Stimulated activated effector memory CD8-positive, alpha-beta T cell treated with anti-CD3 and anti-CD28 coated beads, Interleukin-12 subunit alpha, Interleukin-12 subunit beta, amount 100 ng/mL, for 72 hours (primary cell): ENCODE data around the gene SRXN1.

ENCODE experiments used
- ATAC-seq: fragments of 150-1000 bp; cut with Tn5 transposase; 2 replicates; pipeline ENCODE4 v1.10.0; 2021
- DNase-seq, 2 donors: peaks; one replicate each; pipeline ENCODE4 v3.0.0; 2021 to 2022; ENCODE audit warnings: low spot score in 2 of 2
- H3K27ac Mint-ChIP-seq: one replicate; pipeline ENCODE4 v1.8.0; 2022; ENCODE audit warnings: mild to moderate bottlenecking, mixed read lengths
- H3K36me3 Mint-ChIP-seq: one replicate; pipeline ENCODE4 v1.8.0; 2022; ENCODE audit warnings: mild to moderate bottlenecking, mixed read lengths
- H3K4me1 Mint-ChIP-seq: one replicate; pipeline ENCODE4 v1.8.0; 2022; ENCODE audit warnings: mixed read lengths
- H3K4me3 Mint-ChIP-seq: one replicate; pipeline ENCODE4 v1.8.0; 2022; ENCODE audit warnings: mild to moderate bottlenecking, mixed read lengths
- H3K9me3 Mint-ChIP-seq: one replicate; pipeline ENCODE4 v1.8.0; 2022; ENCODE audit warnings: mixed read lengths

Gene SRXN1

GRCh38 chr20:666877-667276 is 13.9 kb upstream of the SRXN1 start:
- H3K36me3 Mint-ChIP-seq = peaks cover 7% of the 10 kb centered on the region

DNA sequence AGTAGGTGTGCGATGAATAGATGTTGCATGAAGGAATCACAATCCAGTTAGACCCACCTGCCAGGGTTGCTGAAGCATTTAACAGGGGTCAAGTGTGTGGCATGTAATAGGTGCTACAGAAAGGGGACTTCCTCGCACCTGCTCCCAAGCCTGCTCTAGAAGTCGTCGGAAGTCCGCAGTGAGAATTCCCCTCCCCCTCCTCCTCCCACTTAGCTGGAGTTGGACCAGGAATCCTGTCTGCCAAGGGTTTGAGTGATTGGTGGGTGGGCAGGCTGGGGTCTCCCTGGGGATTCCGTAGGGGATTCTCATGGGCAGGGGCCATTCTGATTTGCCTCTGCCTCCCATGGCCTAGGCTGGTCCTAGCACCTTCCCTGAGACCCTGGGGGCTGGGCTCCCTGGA is 12.3 kb upstream of the SRXN1 start:
- Mint-ChIP-seq H3K27ac (no peak overlapping the region), H3K36me3 (peaks cover 7% of the 10 kb centered on the region), H3K9me3 (no peaks in the 10 kb centered on the region), H3K4me1 (peaks cover 15% of the 10 kb centered on the region), H3K4me3 (no peak overlapping the region)
- ATAC-seq = no peak
- DNase-seq = no peak

More at GRCh38 chr20:666877-667276, 13.9 kb upstream of the SRXN1 start:
- Mint-ChIP-seq H3K27ac (no peak overlapping the region), H3K4me1 (peaks cover 19% of the 10 kb centered on the region), H3K9me3 (no peaks in the 10 kb centered on the region), H3K4me3 (no peak overlapping the region)
- no peak for DNase-seq
- no peak for ATAC-seq

DNA sequence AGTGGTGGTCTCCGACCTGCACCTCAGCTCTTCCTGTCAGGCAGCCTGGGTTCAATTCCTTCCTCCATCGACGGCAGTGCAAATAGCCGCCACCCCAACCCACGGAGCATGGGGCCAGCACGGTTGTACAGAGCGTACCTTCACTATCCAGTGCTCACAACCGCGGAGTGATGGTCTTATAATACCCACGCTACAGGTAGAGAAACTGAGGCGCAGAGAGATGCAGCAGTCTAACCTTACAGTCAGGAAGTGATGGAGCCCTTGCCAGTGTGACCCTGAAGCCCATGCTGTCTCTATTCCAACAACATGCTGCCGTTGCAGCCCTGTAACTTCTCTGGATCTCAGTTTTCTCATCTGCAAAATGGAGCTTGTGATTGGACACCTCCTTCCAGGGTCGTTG is 11.6 kb upstream of the SRXN1 start:
- Mint-ChIP-seq H3K9me3 (no peaks in the 10 kb centered on the region), H3K4me3 (no peak overlapping the region), H3K27ac (no peak overlapping the region)

GRCh38 chr20:664151-664550 is 11.2 kb upstream of the SRXN1 start:
- H3K4me3 Mint-ChIP-seq = no peak overlapping the region
- ATAC-seq (no peak), DNase-seq (no peak)
- H3K4me1 Mint-ChIP-seq = peaks cover 15% of the 10 kb centered on the region
- H3K9me3 Mint-ChIP-seq = no peaks in the 10 kb centered on the region
- no peak overlapping the region for H3K27ac Mint-ChIP-seq
- peaks cover 7% of the 10 kb centered on the region for H3K36me3 Mint-ChIP-seq

More for the DNA sequence above, 11.6 kb upstream of the SRXN1 start:
- ATAC-seq (no peak), DNase-seq (no peak)
- Mint-ChIP-seq H3K4me1 (peaks cover 15% of the 10 kb centered on the region), H3K36me3 (peaks cover 7% of the 10 kb centered on the region)

- Mint-ChIP-seq H3K27ac (peak overlapping the region; percentile 30), H3K4me1 (peaks cover 15% of the 10 kb centered on the region), H3K36me3 (peaks cover 7% of the 10 kb centered on the region), H3K4me3 (no peak overlapping the region), H3K9me3 (no peaks in the 10 kb centered on the region)
- DNase-seq (no peak), ATAC-seq (no peak)
Observed at GRCh38 chr20:663315-664090, 10.5 kb upstream of the SRXN1 start.

DNA sequence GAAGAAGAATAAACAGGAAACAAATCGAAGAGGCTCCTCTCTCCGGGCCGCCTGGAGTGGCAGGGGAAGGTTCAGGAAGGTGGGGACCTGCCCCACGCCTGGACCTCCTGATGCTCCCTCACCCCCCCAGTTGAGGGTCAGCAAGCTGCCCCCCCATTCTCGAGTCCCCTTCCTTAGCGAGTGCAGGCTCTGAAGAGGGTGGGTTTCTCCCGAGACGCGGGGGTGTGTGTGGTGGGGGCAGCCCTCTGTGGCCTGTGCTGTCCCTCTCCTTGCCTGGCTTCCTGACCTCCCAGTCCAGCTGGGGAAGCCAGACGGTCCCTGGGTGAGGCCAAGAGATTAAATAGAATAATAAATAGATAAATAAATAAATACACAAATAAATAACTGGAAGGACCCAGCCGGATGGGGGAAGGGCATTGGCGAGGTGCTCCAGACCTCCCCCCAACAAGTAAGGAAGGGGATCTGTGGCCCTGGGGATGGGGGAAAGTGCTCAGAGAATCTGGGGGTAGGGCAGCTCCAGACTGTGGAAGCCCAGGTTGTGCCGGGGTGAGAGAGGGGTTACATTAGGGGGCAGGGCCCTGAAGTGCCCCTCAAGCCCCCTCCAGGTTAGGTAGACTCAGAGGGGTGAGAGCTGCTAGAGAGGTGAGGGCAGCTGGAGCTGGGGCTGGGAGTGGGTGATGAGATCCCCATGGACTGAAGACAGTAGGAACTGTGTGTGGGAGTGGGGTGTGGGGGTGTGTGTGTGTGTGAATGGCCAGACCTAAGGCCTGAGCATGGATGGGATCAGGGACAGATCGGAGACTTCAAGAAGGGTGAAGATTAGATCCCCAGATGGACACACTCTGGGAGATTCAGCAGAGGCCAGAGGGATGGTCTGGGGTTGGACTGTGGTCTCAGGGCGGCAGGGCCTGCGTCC is 9.5 kb upstream of the SRXN1 start:
- Mint-ChIP-seq H3K4me1 (peaks cover 15% of the 10 kb centered on the region), H3K9me3 (no peaks in the 10 kb centered on the region), H3K27ac (peak overlapping the region; percentile 30), H3K4me3 (no peak overlapping the region), H3K36me3 (peaks cover 7% of the 10 kb centered on the region)
- ATAC-seq (no peak), DNase-seq (no peak)

DNA sequence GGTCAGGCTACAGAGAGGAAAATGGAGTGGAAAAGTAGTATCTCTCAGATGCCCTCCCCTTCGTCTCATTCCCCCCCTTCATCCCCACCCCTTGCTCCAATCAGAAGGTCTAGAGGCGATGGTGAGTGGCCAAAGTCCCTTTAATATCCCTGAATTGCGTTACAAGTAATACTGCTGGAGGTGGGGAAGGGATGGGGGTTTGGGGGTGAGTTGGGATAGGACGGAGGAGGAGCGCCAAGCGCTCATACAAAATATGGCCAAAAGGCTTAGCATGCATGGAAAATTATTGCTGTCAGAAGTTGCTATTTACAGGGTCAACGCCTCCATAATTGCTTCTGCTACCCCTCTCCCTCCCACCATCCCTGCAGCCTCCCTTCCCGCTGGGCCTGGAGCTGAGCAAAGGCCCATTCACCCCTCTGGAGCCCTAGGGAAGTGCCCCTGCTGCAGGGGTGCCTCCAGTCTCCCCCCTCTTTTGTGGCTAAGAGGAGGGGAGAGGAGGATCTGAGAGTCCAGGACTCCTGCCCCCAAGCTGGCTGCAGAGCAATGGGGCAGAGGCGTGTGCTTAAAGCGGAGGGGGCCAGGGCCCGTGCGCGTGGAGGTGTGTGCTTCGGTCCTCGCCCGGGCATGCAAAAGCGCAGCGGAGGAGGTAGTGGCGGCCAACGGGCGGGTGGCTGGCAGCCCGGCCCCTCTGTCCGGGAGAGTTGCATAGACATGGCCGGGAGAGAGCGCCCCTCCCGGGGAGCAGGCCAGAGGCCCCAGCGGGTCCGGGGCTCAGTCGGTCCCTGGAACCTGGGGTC is 8.7 kb upstream of the SRXN1 start:
- Mint-ChIP-seq H3K9me3 (no peaks in the 10 kb centered on the region), H3K27ac (no peak overlapping the region), H3K4me3 (no peak overlapping the region), H3K36me3 (peaks cover 7% of the 10 kb centered on the region), H3K4me1 (peaks cover 15% of the 10 kb centered on the region)
- DNase-seq = no peak
- no peak for ATAC-seq

DNA sequence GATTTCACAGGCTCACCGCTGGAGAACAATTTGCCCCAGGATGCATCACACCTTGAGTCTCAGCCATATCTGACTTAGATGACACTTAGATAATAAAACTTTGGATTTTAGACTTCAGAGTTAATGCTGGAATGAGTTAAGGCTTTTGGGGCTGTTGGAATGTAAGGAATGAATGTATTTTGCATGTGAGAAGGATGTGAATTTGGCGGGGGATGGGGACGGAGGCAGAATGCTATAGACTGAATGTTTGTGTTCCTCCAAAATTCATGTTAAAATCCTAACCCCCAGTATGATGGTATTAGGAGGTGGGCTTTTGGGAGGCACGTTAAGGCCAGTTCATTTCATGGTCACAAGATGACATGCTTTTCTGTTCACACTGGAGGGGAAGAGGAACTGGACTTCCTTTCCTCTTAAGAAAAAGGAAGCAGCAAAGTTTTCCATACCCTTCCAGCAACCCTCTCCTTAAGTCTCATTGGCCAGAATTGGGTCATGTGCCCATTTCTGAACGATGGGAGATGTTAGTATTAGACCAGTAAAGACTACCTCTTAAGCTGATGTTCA is 5.8 kb upstream of the SRXN1 start:
- DNase-seq (no peak), ATAC-seq (no peak)
- Mint-ChIP-seq H3K36me3 (peaks cover 7% of the 10 kb centered on the region), H3K27ac (no peak overlapping the region), H3K4me3 (no peak overlapping the region), H3K9me3 (no peaks in the 10 kb centered on the region), H3K4me1 (peaks cover 17% of the 10 kb centered on the region)

DNA sequence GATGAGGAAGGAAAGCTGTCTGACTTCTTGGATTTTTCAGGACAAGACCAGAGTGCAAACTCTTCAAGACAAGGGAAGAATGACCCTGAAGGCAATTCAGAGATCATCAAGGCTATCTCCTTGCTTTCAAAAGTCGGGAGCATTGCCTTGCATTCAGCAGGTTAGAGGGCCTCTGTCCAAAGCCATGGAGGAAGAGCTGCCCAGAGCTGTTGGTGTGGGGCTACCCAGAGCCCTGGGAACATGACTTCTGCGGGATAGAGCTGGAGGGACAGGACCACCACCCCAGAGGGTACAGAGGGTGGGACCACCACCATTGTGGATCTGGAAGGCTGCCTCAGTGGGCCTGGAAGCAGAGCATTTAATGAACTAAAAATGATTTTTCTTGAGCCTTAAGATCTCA is 5.2 kb upstream of the SRXN1 start:
- Mint-ChIP-seq H3K27ac (no peak overlapping the region), H3K4me1 (peaks cover 20% of the 10 kb centered on the region), H3K9me3 (no peaks in the 10 kb centered on the region), H3K36me3 (peaks cover 5% of the 10 kb centered on the region), H3K4me3 (no peak overlapping the region)
- DNase-seq (no peak), ATAC-seq (no peak)

DNA sequence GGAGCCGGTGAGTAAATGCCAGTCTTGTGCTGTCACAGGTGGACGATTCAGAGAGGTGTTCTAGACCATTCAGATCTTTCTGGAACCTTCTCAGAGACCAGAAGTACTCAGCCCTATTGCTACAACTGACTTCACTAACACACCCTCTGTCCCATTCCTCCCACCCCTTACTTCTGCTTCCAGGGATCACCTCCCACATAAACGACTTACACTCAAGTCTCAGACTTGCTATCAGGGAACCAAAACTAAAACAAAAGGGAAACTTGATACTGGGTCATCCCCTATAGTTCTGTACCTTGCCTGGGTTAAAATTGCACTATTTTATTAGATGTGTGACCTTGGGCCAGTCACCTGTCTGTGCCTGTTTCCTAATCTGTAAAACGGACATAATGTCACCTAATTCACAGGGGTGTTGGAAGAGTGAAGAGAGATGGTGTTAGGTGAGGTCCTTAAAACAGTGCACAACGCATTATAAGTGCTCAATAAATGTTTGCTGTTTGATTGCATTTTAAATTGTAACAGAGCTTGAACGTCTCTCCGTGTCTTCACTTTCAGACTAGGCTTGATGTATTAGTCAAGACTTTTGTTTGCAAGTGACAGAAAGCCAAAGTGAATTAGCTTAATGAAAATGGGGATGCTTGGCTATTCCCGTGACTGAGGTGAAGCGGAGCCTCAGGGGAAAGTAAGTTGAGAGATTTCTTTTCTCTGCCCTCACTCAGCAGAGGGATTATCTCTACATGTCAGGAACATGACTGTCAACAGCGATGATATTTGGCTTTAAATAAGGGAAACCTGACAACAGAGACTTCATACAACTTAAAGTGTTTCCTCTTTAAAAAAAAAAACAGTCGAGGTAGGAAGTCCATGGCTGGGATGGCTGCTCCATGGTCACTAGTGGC is 3.0 kb upstream of the SRXN1 start:
- Mint-ChIP-seq H3K27ac (peak overlapping the region; percentile 44), H3K4me3 (no peak overlapping the region), H3K36me3 (no peaks in the 10 kb centered on the region), H3K4me1 (peaks cover 26% of the 10 kb centered on the region), H3K9me3 (no peaks in the 10 kb centered on the region)
- ATAC-seq (no peak), DNase-seq (no peak)

GRCh38 chr20:654417-654750 is 1.4 kb upstream of the SRXN1 start:
- Mint-ChIP-seq H3K27ac (no peak overlapping the region), H3K36me3 (peaks cover 16% of the 10 kb centered on the region), H3K9me3 (no peaks in the 10 kb centered on the region), H3K4me1 (peaks cover 39% of the 10 kb centered on the region), H3K4me3 (peak overlapping the region; percentile 87)
- ATAC-seq (no peak), DNase-seq (no peak)

- no peak for DNase-seq
- Mint-ChIP-seq H3K36me3 (peaks cover 22% of the 10 kb centered on the region), H3K4me1 (peaks cover 39% of the 10 kb centered on the region)
Observed at GRCh38 chr20:653590-654416, 803 bp upstream of the SRXN1 start.

DNA sequence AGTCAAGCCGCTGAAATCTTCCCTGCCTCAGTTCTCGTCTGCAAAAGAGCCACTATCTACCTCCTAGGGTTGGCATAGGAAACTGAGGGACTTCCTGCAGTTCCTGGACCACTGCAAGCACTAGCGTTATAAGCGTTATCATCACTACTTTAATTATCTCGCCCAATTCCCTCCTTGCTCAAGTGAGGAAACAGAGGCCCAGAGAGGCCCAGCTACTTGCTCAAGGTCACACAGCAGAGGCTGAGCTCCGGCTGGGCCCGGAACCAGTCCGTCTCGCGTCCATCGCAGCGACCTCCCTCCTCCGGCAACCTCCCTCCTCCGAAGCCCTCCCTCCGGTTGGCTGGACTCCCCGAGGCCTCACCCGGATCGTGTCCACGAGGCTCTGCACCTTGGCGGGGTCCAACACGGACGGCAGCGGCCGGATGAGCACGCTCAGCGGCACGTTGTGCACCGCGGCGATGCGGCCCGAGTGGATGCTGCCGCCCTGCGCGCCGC is 338 bp downstream of the SRXN1 start:
- peaks cover 33% of the 10 kb centered on the region for H3K36me3 Mint-ChIP-seq
- H3K4me1 Mint-ChIP-seq = peaks cover 39% of the 10 kb centered on the region
- peak overlapping the region; percentile 81 for H3K27ac Mint-ChIP-seq
- H3K9me3 Mint-ChIP-seq = no peaks in the 10 kb centered on the region
- peak overlapping the region; percentile 87 for H3K4me3 Mint-ChIP-seq
- ATAC-seq (no peak), DNase-seq (no peak)

More at GRCh38 chr20:653590-654416, 803 bp upstream of the SRXN1 start:
- no peak for ATAC-seq
- Mint-ChIP-seq H3K27ac (peak overlapping the region; percentile 50), H3K9me3 (no peaks in the 10 kb centered on the region), H3K4me3 (peak overlapping the region; percentile 87)
